Measurements from ENCODE around the gene GCC2.
"Not testable (repeated sequence)": the region's sequence is repeated elsewhere in the genome, so short reads cannot be mapped to it uniquely, and the experiment has no call there.

GCC2 gene

DNA sequence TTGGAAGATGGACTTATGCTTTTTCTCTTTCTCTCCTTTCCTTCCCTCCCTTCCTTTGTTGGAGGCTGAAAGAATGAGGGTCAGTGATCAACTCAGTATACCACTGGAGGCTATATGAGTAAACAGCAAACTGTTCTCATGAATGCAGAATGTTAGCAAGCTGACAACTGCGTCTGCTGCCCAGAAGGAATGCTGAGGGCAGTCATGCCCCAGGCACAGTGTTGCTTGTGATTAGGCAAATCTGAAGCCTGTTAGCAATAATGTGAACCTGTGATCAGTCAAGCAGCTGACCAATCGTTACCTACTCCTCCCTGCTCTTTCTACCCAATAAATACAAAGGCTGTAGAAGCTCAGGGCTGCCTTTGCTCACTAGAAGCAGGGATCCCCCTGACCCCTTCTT lies 107.6 kb downstream of the GCC2 start:
- H3K9ac ChIP-seq (ENCODE audit: low read depth in 1 of 2, low read length in 2 of 2); H3K27ac ChIP-seq (ENCODE audit: low read depth in 2 of 2, low read length in 2 of 2): not testable (repeated sequence)

More for the DNA sequence above, 107.6 kb downstream of the GCC2 start:
- not testable (repeated sequence) for H3K36me3 ChIP-seq (ENCODE audit: control insufficient read depth in 2 of 2, insufficient read depth in 2 of 2, low read length in 2 of 2); H3K27me3 ChIP-seq (ENCODE audit: control insufficient read depth in 2 of 2, insufficient read depth in 2 of 2, low read length in 2 of 2); H3K9me3 ChIP-seq (ENCODE audit: control insufficient read depth in 2 of 2, low read length in 2 of 2); H3K4me3 ChIP-seq (ENCODE audit: low read length in 2 of 2); H3K4me1 ChIP-seq (ENCODE audit: control insufficient read depth in 2 of 2, insufficient read depth in 2 of 2, low read length in 2 of 2)
